HCT116 (cell line): Measurements from ENCODE around the gene CES1. TPM values are rescaled to one million over a fixed set of nuclear protein-coding genes. Genes with fewer than 3 reads are reported as not detected.

ENCODE experiments used
- ATAC-seq: fragments of 200-7000 bp; cut with Tn5 transposase; 2 replicates; pipeline ENCODE4 v1.9.1; 2020; ENCODE audit warnings: mild to moderate bottlenecking, moderate library complexity
- BruUV-seq: library from RNA; stranded (reverse); fragments of 400-500 nt; replicated peaks from 2 replicates; lab custom pipeline; 2021; lab: Mats Ljungman, UMichigan
- CTCF ChIA-PET: fragments of 300-600 bp; sonication (Branson Sonifier 250); formaldehyde crosslinking; loops from one replicate; lab custom pipeline; 2021; ENCODE audit warnings: antibody characterized with exemption; lab: Charles Lee
- POLR2A ChIA-PET: fragments of 300-600, 350-600 bp; sonication (Branson Sonifier 250); formaldehyde crosslinking; loops from one replicate; lab custom pipeline; 2021; ENCODE audit warnings: antibody characterized with exemption; lab: Charles Lee
- RAD21 ChIA-PET, 2 experiments: fragments of 300-600 bp; sonication (Branson Sonifier 250); formaldehyde crosslinking; loops; one replicate each; lab custom pipeline; 2023; ENCODE audit warnings: low total read pairs in 2 of 2; ENCODE audit not compliant: uncharacterized antibody in 2 of 2, unreplicated experiment in 2 of 2, low non-redundant PET in 1 of 2; lab: Charles Lee
- DNase-seq: peaks from one replicate; pipeline ENCODE4 v3.0.0-alpha.2; 2010; ENCODE audit warnings: low read depth, low spot score
- H2AFZ ChIP-seq: fragments of 200-600 bp; shearing (Covaris generic), sonication (generic); 2 replicates; pipeline ENCODE4 v1.6.1; 2017; ENCODE audit warnings: low read depth, mixed run types, mixed read lengths, antibody characterized with exemption, low read length; ENCODE audit not compliant: poor library complexity, severe bottlenecking
- H3K27ac ChIP-seq: 2 replicates; pipeline ENCODE4 v1.5.1; 2012; ENCODE audit warnings: low read depth, low read length
- H3K27me3 ChIP-seq: fragments of 200-600 bp; sonication (generic); 2 replicates; pipeline ENCODE4 v1.6.1; 2016; ENCODE audit warnings: mixed run types, low read length, mixed read lengths; ENCODE audit not compliant: insufficient read depth
- H3K36me3 ChIP-seq, 2 experiments: fragments of 200-500 bp in 1 of 2; fragments of 200-600 bp in 1 of 2; sonication (Bioruptor generic) in 1 of 2; sonication (generic) in 1 of 2; 2 replicates each; pipeline versions ENCODE4 v1.5.1 to v1.6.1; 2014 to 2016; ENCODE audit warnings: low read length in 2 of 2, inconsistent platforms in 1 of 2, mixed read lengths in 1 of 2, mixed run types in 1 of 2; ENCODE audit not compliant: insufficient read depth in 2 of 2, control insufficient read depth in 1 of 2
- H3K4me1 ChIP-seq, 2 experiments: fragments of 200-600 bp in 1 of 2; sonication (generic) in 1 of 2; 2 replicates each; pipeline versions ENCODE4 v1.5.1 to v1.6.1; 2012 to 2017; ENCODE audit warnings: low read length in 2 of 2, inconsistent platforms in 1 of 2, mild to moderate bottlenecking in 1 of 2, mixed read lengths in 1 of 2, mixed run types in 1 of 2, moderate library complexity in 1 of 2; ENCODE audit not compliant: insufficient read depth in 2 of 2, control insufficient read depth in 1 of 2
- H3K4me2 ChIP-seq: fragments of 200-600 bp; sonication (generic); 2 replicates; pipeline ENCODE4 v1.6.1; 2017; ENCODE audit warnings: mixed run types, low read length, mixed read lengths
- H3K4me3 ChIP-seq, 2 experiments: fragments of 200-600 bp in 1 of 2; sonication (generic) in 1 of 2; replicated peaks in 1 of 2; 2 replicates each; pipeline ENCODE4 v1.5.1; 2011 to 2016; ENCODE audit warnings: low read length in 2 of 2, control low read depth in 1 of 2, low read depth in 1 of 2, mild to moderate bottlenecking in 1 of 2, mixed read lengths in 1 of 2, mixed run types in 1 of 2
- H3K79me2 ChIP-seq: fragments of 200-600 bp; sonication (generic); 2 replicates; pipeline ENCODE4 v1.6.1; 2017; ENCODE audit warnings: mild to moderate bottlenecking, mixed run types, low read length, moderate library complexity, mixed read lengths; ENCODE audit not compliant: insufficient read depth
- H3K9ac ChIP-seq: fragments of 200-600 bp; sonication (generic); 2 replicates; pipeline ENCODE4 v1.6.1; 2016; ENCODE audit warnings: low read length, mixed read lengths
- H3K9me2 ChIP-seq: fragments of 200-600 bp; sonication (generic), shearing (Covaris generic); 2 replicates; pipeline ENCODE4 v1.6.1; 2017; ENCODE audit warnings: mixed run types, mild to moderate bottlenecking, moderate library complexity; ENCODE audit not compliant: insufficient read depth
- H3K9me3 ChIP-seq, 2 experiments: fragments of 200-500 bp in 1 of 2; fragments of 200-600 bp in 1 of 2; sonication (Bioruptor generic) in 1 of 2; sonication (generic) in 1 of 2; 2 replicates each; pipeline ENCODE4 v1.6.1; 2014 to 2017; ENCODE audit warnings: low read length in 2 of 2, mixed read lengths in 2 of 2, inconsistent platforms in 1 of 2, low read depth in 1 of 2, mild to moderate bottlenecking in 1 of 2, mixed run types in 1 of 2, moderate library complexity in 1 of 2; ENCODE audit not compliant: control insufficient read depth in 1 of 2, insufficient read depth in 1 of 2
- H4K20me1 ChIP-seq: fragments of 200-600 bp; sonication (generic), shearing (Covaris generic); 2 replicates; pipeline ENCODE4 v1.6.1; 2017; ENCODE audit warnings: mixed run types, mild to moderate bottlenecking, moderate library complexity; ENCODE audit not compliant: insufficient read depth
- ATF3 ChIP-seq: IDR thresholded peaks from 2 replicates; pipeline ENCODE4 v1.6.1; 2012
- CEBPB ChIP-seq: IDR thresholded peaks from 2 replicates; pipeline ENCODE4 v1.6.1; 2012; ENCODE audit warnings: low read depth
- ELF1 ChIP-seq: IDR thresholded peaks from 2 replicates; pipeline ENCODE4 v1.6.1; 2012; ENCODE audit warnings: low read depth, borderline replicate concordance
- EZH2 ChIP-seq: fragments of 200-600 bp; sonication (generic); IDR thresholded peaks from 2 replicates; pipeline ENCODE4 v1.6.1; 2017; ENCODE audit warnings: antibody characterized with exemption, mixed run types
- EZH2phosphoT487 ChIP-seq: fragments of 200-600 bp; IDR thresholded peaks from 2 replicates; pipeline ENCODE4 v1.6.1; 2018; ENCODE audit warnings: antibody characterized with exemption, borderline replicate concordance
- FOSL1 ChIP-seq: IDR thresholded peaks from 2 replicates; pipeline ENCODE4 v1.6.1; 2012; ENCODE audit warnings: low read depth
- JUND ChIP-seq: IDR thresholded peaks from 2 replicates; pipeline ENCODE4 v1.6.1; 2012
- RAD21 ChIP-seq: IDR thresholded peaks from 2 replicates; pipeline ENCODE4 v1.6.1; 2012; ENCODE audit warnings: low read depth, mild to moderate bottlenecking
- REST ChIP-seq: IDR thresholded peaks from 2 replicates; pipeline ENCODE4 v1.6.1; 2012; ENCODE audit warnings: low read depth
- SIN3A ChIP-seq: IDR thresholded peaks from 2 replicates; pipeline ENCODE4 v1.6.1; 2012; ENCODE audit warnings: low read depth
- SP1 ChIP-seq: IDR thresholded peaks from 2 replicates; pipeline ENCODE4 v1.6.1; 2012; ENCODE audit warnings: low read depth
- SRF ChIP-seq: IDR thresholded peaks from 2 replicates; pipeline ENCODE4 v1.6.1; 2012; ENCODE audit warnings: low read depth
- TCF7L2 ChIP-seq: IDR thresholded peaks from 2 replicates; pipeline ENCODE4 v1.7.0; 2011; ENCODE audit warnings: borderline replicate concordance, inconsistent platforms; ENCODE audit not compliant: insufficient read depth, insufficient read length; ENCODE audit errors: extremely low read depth
- ZBTB33 ChIP-seq: IDR thresholded peaks from 2 replicates; pipeline ENCODE4 v1.6.1; 2011; ENCODE audit warnings: mild to moderate bottlenecking, low read length, moderate library complexity; ENCODE audit not compliant: insufficient replicate concordance; ENCODE audit errors: extremely low read depth
- ZFX ChIP-seq: fragments of 450-650 bp; IDR thresholded peaks from 2 replicates; pipeline ENCODE4 v1.6.1; 2017
- intact Hi-C: fragments of 100-400 bp; cut with micrococcal nuclease; formaldehyde crosslinking; loops from 2 replicates; pipeline ENCODE4 v1.10.0; 2022
- total RNA-seq: library from RNA; stranded (reverse); gene quantifications from one replicate; pipeline ENCODE4 v1.2.1, GENCODE V29; 2021; ENCODE audit not compliant: unreplicated experiment

CES1 gene
- total RNA-seq, 1 experiment from 2014 or later = 1.8 TPM

GRCh38 chr16:55836158-55836611, 3.3 kb upstream of the CES1 start:
- POLR2A ChIA-PET = no interaction called here
- H3K9me2 ChIP-seq = no peaks in the 10 kb centered on the region
- H3K27ac ChIP-seq = no peak overlapping the region
- BruUV-seq = no TSS peak
- no peak overlapping the region for H2AFZ ChIP-seq
- H3K79me2 ChIP-seq = no peaks in the 10 kb centered on the region
- peaks cover 5% of the 10 kb centered on the region; the same call in 1 of the 2 replicates for H3K27me3 ChIP-seq
- no peaks in the 10 kb centered on the region for H3K4me1 ChIP-seq
- H3K9me3 ChIP-seq = no peaks in the 10 kb centered on the region
- no peak overlapping the region for H3K4me3 ChIP-seq
- H3K4me2 ChIP-seq = no peak overlapping the region
- no peak for DNase-seq
- intact Hi-C loops = no loop called here
- TF ChIP-seq SRF = no peak
- no peak for TF ChIP-seq EZH2
- TF ChIP-seq TCF7L2 = no peak
- no peak for TF ChIP-seq CEBPB
- no peak for TF ChIP-seq ELF1
- no peak for TF ChIP-seq SIN3A
- no peak for TF ChIP-seq EZH2phosphoT487
- no peak for TF ChIP-seq REST
- no peak for TF ChIP-seq SP1
- TF ChIP-seq RAD21 = no peak
- TF ChIP-seq JUND = no peak
- no peak for TF ChIP-seq FOSL1
- no peak for TF ChIP-seq ZFX
- TF ChIP-seq ZBTB33 = no peak
- TF ChIP-seq ATF3 = no peak
- TF ChIP-seq, all 23 proteins: peak for 0
- no peak for ATAC-seq
- no peak overlapping the region for H3K9ac ChIP-seq
- ChIA-PET RAD21 (no interaction called here), CTCF (no interaction called here)
- H4K20me1 ChIP-seq = no peaks in the 10 kb centered on the region
- H3K36me3 ChIP-seq = no peaks in the 10 kb centered on the region
